IPS-NIHi7 (cell line): ENCODE results near the gene PRKCA.
"Not testable (repeated sequence)": the region's sequence is repeated elsewhere in the genome, so short reads cannot be mapped to it uniquely, and the experiment has no call there.

Experiments used
- DNase-seq: peaks from one replicate; pipeline ENCODE4 v3.0.0; 2012; ENCODE audit warnings: mixed read lengths; ENCODE audit errors: extremely low spot score

PRKCA gene

GRCh38 chr17:66301864-66302741 is at the start of gene PRKCA:
Gene PRKCA, plus strand, starts transcription at chr17:66302613.
- peak; percentile 80 for DNase-seq

DNA sequence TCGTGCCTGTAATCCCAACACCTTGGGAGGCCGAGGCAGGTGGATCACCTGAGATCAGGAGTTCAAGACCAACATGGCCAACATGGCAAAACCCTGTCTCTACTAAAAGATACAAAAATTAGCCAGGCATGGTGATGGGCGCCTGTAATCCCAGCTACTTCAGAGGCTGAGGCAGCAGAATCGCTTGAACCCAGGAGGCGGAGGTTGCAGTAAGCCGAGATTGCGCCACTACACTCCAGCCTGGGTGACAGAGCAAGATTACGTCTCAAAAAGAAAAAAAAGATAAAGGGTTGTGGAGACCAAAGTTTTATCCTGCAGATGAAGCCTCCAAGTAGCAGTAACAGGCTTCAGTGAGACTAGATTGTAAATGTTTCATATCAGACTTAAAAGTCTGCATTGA is 49.0 kb upstream of the PRKCA start:
- not testable (repeated sequence) for DNase-seq

DNA sequence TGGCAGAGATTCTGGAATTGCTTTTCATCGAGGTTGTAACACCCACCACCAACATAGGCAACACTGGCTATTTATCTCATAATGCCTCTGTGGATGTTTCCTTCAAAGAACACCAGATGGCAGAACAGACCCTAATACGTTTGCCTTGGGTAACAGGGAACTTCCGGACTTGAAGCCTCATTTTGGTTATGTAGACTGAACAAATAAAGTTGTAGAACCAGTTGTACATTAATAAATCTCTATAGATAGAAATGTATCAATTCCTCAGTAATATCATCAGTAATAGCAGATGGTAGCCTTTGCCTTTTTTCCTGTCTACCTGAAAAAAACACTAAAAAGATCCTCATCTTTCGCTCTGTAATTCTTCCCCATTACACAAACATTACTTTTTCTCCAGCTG is 47.3 kb upstream of the PRKCA start:
- peak; percentile 65 for DNase-seq

- DNase-seq, result no peak
Observed at GRCh38 chr17:66255527-66255971, 46.9 kb upstream of the PRKCA start.

DNA sequence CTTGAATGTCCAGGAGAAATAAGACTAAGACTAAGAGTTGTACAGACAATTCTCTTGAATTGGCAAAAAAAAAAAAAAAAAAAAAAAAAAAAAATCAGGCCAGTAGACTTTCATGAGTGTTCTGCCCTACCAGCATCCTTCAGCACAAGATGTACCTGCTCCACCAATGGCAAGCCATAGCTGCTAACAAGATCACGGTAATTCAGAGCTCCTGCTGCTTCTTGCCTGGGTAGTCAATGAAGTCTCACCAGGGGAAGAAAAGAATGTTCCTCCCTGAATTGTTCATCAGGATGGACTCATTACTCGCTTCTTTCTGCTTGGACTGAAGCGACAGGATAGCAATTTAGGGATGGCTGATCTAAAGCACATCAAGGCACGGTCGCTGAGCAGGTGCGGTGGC is 42.1 kb upstream of the PRKCA start:
- DNase-seq, result no peak

GRCh38 chr17:66260688-66261087 is 41.7 kb upstream of the PRKCA start:
- no peak for DNase-seq

- no peak for DNase-seq
Observed at GRCh38 chr17:66262767-66263166, 39.6 kb upstream of the PRKCA start.

DNA sequence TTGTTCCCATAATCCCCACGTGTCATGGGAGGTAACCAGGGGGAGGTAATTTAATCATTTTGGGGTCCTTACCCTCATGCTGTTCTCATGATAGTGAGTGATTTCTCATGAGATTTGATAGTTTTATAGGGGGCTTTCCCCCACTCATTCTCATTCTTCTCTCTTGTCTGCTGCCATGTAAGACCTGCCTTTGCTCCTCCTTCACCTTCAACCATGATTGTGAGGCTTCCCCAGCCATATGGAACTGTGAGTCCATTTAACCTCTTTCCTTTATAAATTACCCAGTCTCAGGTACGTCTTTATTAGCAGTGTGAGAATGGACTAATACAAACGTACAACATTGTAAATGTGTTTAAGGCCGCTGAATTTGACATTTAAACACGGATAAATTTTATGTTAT is 37.7 kb upstream of the PRKCA start:
- no peak for DNase-seq

- DNase-seq, result no peak
Observed at GRCh38 chr17:66268247-66268927, 34.0 kb upstream of the PRKCA start.

DNA sequence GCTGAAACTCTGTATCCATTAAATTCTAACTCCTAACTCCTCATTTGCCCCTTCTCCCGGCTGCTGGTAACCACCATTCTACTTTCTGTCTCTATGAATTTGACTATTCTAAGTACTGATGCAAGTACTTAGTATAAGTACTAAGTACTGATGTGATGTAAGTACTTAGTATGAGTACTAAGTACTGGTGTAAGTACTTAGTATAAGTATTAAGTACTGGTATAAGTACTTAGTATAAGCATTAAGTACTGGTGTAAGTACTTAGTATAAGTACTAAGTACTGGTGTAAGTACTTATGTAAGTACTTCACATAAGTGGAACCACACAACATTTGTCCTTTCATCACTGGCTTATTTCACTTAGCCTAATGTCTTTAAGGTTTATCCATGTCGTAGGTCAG is 32.3 kb upstream of the PRKCA start:
- DNase-seq, result no peak

- no peak for DNase-seq
Observed at GRCh38 chr17:66271512-66271911, 30.9 kb upstream of the PRKCA start.

DNA sequence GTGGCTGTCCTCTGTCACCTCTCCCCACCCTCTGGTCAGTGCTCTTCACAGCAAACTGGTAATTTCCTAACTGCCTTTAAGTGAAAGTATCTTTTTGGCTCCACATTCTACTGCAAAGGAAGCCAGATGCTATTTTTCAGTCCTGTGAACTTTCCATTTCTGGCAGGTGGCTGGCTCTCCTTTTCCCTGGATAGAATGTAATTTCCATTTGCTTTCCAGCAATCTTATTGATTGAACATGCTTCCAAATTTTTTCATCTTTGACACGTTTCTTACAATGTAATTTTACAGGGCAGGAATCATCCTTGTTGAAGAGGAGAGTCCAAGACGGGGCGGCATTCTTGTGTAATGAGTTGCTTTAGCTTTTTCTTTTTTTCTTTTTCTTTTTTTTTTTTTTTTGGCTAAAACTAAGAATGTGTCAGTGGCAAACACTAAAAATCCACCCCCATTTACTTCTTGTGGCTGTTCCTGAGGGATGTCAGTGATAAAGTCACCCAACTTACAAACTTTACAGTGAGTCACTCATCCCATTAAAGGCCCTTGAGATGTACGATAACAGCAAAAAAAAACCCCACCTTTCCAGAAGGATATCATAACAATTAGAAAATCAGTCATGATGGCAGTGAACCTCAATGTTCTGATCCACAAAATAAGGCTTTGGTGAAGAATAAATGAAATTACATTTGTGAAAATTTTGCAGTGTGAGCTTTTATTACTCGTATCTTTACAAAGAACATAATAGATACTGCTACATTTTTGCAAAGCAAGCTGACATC is 29.4 kb upstream of the PRKCA start:
- DNase-seq, result no peak

- DNase-seq, result no peak
Observed at GRCh38 chr17:66273586-66273848, 28.9 kb upstream of the PRKCA start.

- DNase-seq, result no peak
Observed at GRCh38 chr17:66275651-66276050, 26.8 kb upstream of the PRKCA start.

GRCh38 chr17:66276328-66276937 is 26.0 kb upstream of the PRKCA start:
- DNase-seq, result no peak

DNA sequence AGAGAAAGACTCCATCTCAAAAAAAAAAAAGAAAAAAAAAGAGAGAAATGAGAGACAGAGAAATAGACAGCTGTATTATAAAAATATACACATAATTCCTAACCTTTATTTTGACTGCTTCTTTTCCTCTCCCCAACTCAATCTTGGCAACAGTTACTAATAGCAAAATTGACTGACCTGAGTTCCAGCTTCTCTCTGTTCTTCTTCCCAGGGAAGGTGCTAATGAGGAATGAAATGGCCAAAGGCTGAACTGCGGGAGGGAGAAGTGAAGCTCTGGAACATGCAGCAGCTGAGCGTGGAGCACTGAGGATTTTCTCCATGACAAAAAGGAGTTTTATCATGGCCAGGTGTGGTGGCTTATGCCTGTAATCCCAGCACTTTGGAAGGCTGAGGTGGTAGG is 25.2 kb upstream of the PRKCA start:
- no peak for DNase-seq

- no peak for DNase-seq
Observed at GRCh38 chr17:66281661-66282369, 20.6 kb upstream of the PRKCA start.

DNA sequence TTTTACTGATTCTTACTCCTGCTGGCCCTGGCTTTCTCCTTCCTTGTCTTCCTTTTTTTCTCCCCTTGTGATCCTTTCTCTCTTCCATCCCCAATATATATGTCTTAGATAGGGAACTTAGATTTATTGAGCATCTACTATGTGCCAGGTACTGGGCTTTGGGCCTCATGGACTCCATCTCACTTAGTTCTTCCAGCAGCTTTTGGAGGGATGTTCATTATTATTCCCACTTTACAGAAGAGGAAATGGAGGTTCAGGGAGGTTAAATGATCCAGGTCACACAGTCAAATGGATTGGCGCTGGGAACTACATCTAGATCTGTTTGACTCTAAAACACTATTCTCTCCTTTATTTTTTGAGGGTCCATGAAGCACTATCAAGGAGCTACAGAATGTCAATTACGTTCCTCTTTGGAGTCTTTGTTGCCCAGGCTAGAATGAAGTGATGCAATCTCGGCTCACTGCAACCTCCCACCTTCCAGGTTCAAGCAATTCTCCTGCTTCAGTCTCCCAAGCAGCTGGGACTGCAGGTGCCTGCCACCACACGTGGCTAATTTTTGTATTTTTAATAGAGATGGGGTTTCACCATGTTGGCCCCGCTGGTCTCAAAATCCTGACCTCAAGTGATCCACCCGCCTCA is 19.0 kb upstream of the PRKCA start:
- DNase-seq, result no peak

DNA sequence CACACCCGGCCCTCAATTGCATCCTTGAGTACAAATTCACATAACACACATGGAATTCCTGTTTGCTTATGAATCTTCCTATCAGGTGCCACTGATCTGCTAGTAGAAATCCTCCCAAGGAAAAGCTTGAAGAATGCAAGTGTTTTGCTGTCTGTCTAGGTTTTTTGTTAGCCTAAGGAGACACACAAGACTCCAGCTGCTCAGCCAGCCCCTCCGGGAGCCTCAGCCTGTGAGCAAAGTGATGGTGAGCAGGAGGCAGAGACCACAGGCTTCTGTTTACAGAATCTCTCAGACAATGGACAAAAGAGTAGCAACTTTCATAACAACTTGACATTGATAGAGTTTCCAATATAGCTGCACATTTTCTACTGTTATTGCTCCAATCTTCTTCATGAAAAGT is 18.4 kb upstream of the PRKCA start:
- no peak for DNase-seq

GRCh38 chr17:66285149-66285548 is 17.3 kb upstream of the PRKCA start:
- no peak for DNase-seq

- DNase-seq, result no peak
Observed at GRCh38 chr17:66287911-66288310, 14.5 kb upstream of the PRKCA start.
